HFFc6 (cell line): Measurements from ENCODE around the gene LINGO3. TPM values are rescaled to one million over a fixed set of nuclear protein-coding genes. Genes with fewer than 3 reads are reported as not detected.
"Not testable (repeated sequence)": the region's sequence is repeated elsewhere in the genome, so short reads cannot be mapped to it uniquely, and the experiment has no call there.

ENCODE experiments used
- DNase-seq: peaks from one replicate; pipeline ENCODE4 v3.0.0-alpha.2; 2018
- H3K27ac Mint-ChIP-seq: 2 replicates; pipeline ENCODE4 v1.8.0; 2020; ENCODE audit warnings: mild to moderate bottlenecking, mixed read lengths
- H3K27me3 Mint-ChIP-seq: 2 replicates; pipeline ENCODE4 v1.8.0; 2021; ENCODE audit warnings: mild to moderate bottlenecking, moderate library complexity, mixed read lengths; ENCODE audit not compliant: insufficient read depth
- H3K36me3 Mint-ChIP-seq: 2 replicates; pipeline ENCODE4 v1.8.0; 2021; ENCODE audit warnings: low read depth, mixed read lengths
- H3K4me1 Mint-ChIP-seq: 2 replicates; pipeline ENCODE4 v1.8.0; 2020; ENCODE audit warnings: low read depth, mixed read lengths
- H3K4me3 Mint-ChIP-seq: 2 replicates; pipeline ENCODE4 v1.8.0; 2020; ENCODE audit warnings: mild to moderate bottlenecking, moderate library complexity, mixed read lengths
- H3K9me3 Mint-ChIP-seq: 2 replicates; pipeline ENCODE4 v1.8.0; 2020; ENCODE audit warnings: mild to moderate bottlenecking, mixed read lengths
- CTCF ChIP-seq: fragments of 200-600 bp; sonication (generic); IDR thresholded peaks from 2 replicates; pipeline ENCODE4 v1.5.0; 2021; ENCODE audit warnings: antibody characterized with exemption, mild to moderate bottlenecking
- total RNA-seq, 6 experiments: library from RNA; stranded (reverse); fragmentation: NEBNext Ultra II Directional; extraction: Animal tissue kit (Norgen Biotek cat#: 25700); gene quantifications; 2 replicates in 1 of 6; 3 replicates in 5 of 6; pipeline ENCODE4 v1.2.3, GENCODE V29; 2021

The LINGO3 gene
- total RNA-seq, 6 experiments from 2014 or later = not detected

GRCh38 chr19:2282862-2283237, 25.1 kb downstream of the LINGO3 start:
- 0 out of 2 replicates have a peak overlapping the region, but pooled peaks have one; percentile 33 for H3K4me3 Mint-ChIP-seq

GRCh38 chr19:2282062-2282861, 25.7 kb downstream of the LINGO3 start, which contains the start of gene PEAK3:
PEAK3 (minus strand) TSS chr19:2282175; CDS start chr19:2280931, 1,244 bp downstream.
- H3K27ac Mint-ChIP-seq = peak within 1 kb of the TSS; percentile 24; the same call in 1 of the 2 replicates

More at GRCh38 chr19:2282862-2283237, 25.1 kb downstream of the LINGO3 start:
- Mint-ChIP-seq H3K4me1 (peaks cover 5% of the 10 kb centered on the region; the same call in 1 of the 2 replicates), H3K27me3 (peaks cover 9% of the 10 kb centered on the region), H3K9me3 (no peaks in the 10 kb centered on the region), H3K27ac (no peak overlapping the region; the same call in 1 of the 2 replicates), H3K36me3 (no peaks in the 10 kb centered on the region)
- no peak for TF ChIP-seq CTCF
- DNase-seq = no peak

GRCh38 chr19:2281265-2282061, 26.5 kb downstream of the LINGO3 start:
- not testable (repeated sequence) for H3K27ac Mint-ChIP-seq
- peaks cover 11% of the 10 kb centered on the region; the same call in 1 of the 2 replicates for H3K4me1 Mint-ChIP-seq

More at GRCh38 chr19:2282062-2282861, 25.7 kb downstream of the LINGO3 start, which contains the start of gene PEAK3:
- no peak for TF ChIP-seq CTCF
- Mint-ChIP-seq H3K36me3 (peaks cover 2% of the 10 kb centered on the region; the same call in 1 of the 2 replicates), H3K9me3 (no peaks in the 10 kb centered on the region), H3K4me3 (peak within 1 kb of the TSS; percentile 73), H3K27me3 (peaks cover 9% of the 10 kb centered on the region), H3K4me1 (peaks cover 7% of the 10 kb centered on the region; the same call in 1 of the 2 replicates)
- no peak for DNase-seq

GRCh38 chr19:2280633-2281264, 27.2 kb downstream of the LINGO3 start:
- Mint-ChIP-seq H3K4me3 (no peak overlapping the region), H3K36me3 (peaks cover 5% of the 10 kb centered on the region; the same call in 1 of the 2 replicates), H3K27me3 (peaks cover 7% of the 10 kb centered on the region), H3K27ac (no peak overlapping the region), H3K9me3 (no peaks in the 10 kb centered on the region), H3K4me1 (peaks cover 11% of the 10 kb centered on the region; the same call in 1 of the 2 replicates)
- no peak for DNase-seq
- TF ChIP-seq CTCF = no peak

More at GRCh38 chr19:2281265-2282061, 26.5 kb downstream of the LINGO3 start:
- peak overlapping the region; percentile 73 for H3K4me3 Mint-ChIP-seq
- H3K27me3 Mint-ChIP-seq, H3K36me3 Mint-ChIP-seq, H3K9me3 Mint-ChIP-seq, DNase-seq: not testable (repeated sequence)

GRCh38 chr19:2278459-2279158, 29.3 kb downstream of the LINGO3 start:
- Mint-ChIP-seq H3K27me3 (peaks cover 20% of the 10 kb centered on the region), H3K36me3 (peaks cover 19% of the 10 kb centered on the region), H3K4me1 (peaks cover 26% of the 10 kb centered on the region), H3K27ac (no peak overlapping the region), H3K9me3 (no peaks in the 10 kb centered on the region), H3K4me3 (no peak overlapping the region)
- no peak for DNase-seq
- TF ChIP-seq CTCF = no peak
